GM13976 (cell line): ENCODE results near the gene ELL2.

Source experiments
- DNase-seq: peaks from one replicate; pipeline ENCODE4 v3.0.0; 2012; ENCODE audit warnings: low spot score
- CTCF ChIP-seq: IDR thresholded peaks from 2 replicates; pipeline ENCODE4 v1.5.1; 2012; ENCODE audit warnings: borderline replicate concordance, mild to moderate bottlenecking; ENCODE audit not compliant: insufficient read depth; ENCODE audit errors: extremely low read depth, missing control alignments, control extremely low read depth
- in situ Hi-C: fragments of 300-500 bp; cut with MboI; formaldehyde crosslinking; loops from one replicate; pipeline ENCODE4 v1.12.0; 2022; ENCODE audit warnings: low sequenced_read_pairs, mixed read lengths, inconsistent platforms; ENCODE audit not compliant: unreplicated experiment

The ELL2 gene

GRCh38 chr5:95962475-95962773 lies 773 bp upstream of the ELL2 start:
- no peak for DNase-seq
- no peak for TF ChIP-seq CTCF
- in situ Hi-C loops: no loop called here

GRCh38 chr5:95960667-95961616 lies 709 bp downstream of the ELL2 start:
- TF ChIP-seq CTCF: peak; percentile 94
- peak; percentile 83 for DNase-seq
- in situ Hi-C loops: no loop called here

GRCh38 chr5:95959888-95960666 lies 1.6 kb downstream of the ELL2 start:
- DNase-seq: no peak
- in situ Hi-C loops: no loop called here
- no peak for TF ChIP-seq CTCF

GRCh38 chr5:95959051-95959887 lies 2.4 kb downstream of the ELL2 start:
- in situ Hi-C loops: no loop called here

GRCh38 chr5:95958310-95959014 lies 3.2 kb downstream of the ELL2 start:
- in situ Hi-C loops: no loop called here
- no peak for TF ChIP-seq CTCF
- no peak for DNase-seq

More at GRCh38 chr5:95959051-95959887, 2.4 kb downstream of the ELL2 start:
- no peak for TF ChIP-seq CTCF
- no peak for DNase-seq
